Measurements from ENCODE around the gene CCDC154.
"Not testable (repeated sequence)": the region's sequence is repeated elsewhere in the genome, so short reads cannot be mapped to it uniquely, and the experiment has no call there.

Gene CCDC154

GRCh38 chr16:1455190-1456171 is 11.1 kb upstream of the CCDC154 start:
- DNase-seq = no peak

DNA sequence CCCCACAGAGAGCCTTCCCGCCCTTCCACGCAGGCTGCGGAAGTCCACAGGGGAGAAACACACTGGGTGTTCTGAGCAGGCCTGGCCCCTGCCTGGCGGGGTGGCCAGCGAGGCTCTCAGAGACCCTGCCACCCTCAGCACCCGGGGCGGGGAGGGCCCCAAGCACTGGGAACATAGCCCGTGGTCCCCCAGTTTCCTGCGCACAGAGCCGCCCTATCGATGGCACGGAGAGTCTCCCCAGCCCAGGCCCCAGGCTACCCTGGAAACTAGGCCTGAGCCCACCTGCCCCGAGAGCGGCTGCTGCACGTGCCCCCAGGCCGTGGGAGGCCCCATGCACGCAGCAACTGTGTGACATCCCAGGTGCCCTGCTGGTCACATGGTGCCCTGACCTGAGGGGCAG is 10.2 kb upstream of the CCDC154 start:
- DNase-seq = no peak

GRCh38 chr16:1453316-1453715 is 9.0 kb upstream of the CCDC154 start:
- no peak for DNase-seq

DNA sequence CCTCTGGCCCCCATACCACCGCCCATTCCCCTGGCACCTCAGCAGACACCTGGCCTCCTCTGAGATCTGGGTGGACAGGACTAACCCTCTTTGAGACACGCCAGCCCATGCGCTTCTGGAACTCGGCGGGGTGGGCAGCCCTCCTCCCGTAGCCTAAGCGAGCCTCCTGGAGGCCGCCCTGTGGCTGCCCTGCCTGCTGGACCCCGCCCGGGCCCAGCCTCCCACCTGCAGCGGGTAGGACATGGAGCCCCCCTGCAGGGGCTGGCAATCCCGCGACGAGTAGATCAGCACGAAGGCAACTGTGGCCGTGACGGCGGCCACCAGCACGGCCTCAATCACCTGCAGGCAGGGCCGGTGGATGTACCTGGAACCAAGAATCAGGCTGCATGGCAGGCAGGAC is 8.2 kb upstream of the CCDC154 start:
- DNase-seq = no peak

DNA sequence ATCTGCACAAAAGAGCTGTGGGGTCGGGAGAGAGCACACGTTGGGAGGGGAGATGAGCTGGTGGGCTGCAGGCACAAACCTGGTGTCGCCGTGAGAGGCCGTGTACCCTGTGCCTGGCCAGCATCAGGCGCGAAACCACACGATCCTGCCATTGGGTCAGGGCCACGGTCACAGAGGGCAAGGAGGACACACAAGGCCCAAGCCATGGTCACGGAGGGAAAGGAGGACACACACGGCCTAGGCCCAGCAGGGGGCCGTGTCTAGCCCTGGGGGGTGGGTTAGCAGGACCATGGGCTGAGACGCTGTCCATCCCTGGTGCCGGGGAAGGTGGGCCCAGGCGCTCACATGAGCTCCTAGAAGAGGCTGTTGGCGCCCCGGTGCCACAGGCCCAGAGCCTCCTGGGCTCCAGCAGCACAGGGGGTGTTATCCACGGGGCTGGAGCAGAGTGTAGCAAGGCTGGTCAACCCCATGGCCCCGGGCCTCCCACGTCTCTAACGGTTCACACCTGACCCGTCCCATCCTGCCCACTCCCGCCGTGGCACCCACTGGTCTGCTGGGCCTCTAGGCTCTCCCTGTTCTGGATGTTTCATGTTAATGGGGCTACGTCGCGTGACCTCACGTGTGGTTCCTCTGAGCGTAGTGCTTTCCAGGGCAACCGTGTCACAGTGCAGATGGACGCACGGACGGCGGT is 7.5 kb upstream of the CCDC154 start:
- DNase-seq = no peak

GRCh38 chr16:1450841-1451240 is 6.5 kb upstream of the CCDC154 start:
- DNase-seq = no peak

DNA sequence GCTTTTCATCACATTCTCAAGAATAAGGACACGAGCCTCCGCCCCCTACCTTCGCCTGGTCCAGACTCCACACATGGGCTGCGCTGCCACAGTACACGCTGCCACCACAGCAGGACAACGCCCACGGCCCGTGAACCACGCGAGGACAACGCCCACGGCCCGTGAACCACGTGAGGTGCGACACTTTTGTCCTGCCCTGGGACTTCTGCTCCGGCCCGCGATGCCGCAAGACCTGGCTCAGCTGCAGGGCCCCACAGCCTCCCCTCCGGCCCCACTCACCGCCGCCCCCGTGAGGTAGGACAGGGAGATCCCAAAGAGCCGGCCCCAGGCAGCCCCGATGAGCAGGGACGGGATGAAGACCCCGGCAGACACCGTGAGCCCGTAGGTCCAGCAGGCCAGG is 5.9 kb upstream of the CCDC154 start:
- no peak for DNase-seq

- no peak for DNase-seq
Observed at GRCh38 chr16:1449201-1449788, 4.9 kb upstream of the CCDC154 start.

DNA sequence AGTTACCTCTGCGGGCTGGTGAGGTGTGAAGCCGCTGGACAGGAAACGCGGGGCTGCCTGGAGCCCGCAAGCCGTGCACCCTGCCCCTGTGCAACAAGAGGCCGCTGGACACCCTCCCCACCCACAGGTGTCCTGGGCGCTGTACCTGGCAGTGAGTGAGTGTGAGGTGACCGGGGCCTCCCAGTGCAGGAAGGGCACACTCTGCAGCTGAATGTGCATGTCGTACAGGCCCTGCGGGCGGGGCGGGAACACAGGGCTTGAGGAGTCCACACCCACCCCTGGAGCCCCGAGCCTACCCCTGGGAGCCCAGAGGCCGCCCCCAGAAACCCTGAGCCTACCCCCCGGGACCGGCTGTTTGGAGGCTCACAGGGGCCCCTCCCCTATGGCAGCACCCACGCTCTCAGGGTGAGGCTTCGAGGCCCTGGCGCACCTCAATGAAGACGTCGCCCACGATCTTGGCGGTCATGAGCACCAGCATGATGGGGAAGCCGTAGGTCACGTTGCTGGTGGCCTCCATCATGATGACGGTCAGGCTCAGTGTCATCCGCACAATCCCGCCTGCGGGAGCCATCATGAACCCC is 4.3 kb upstream of the CCDC154 start:
- no peak for DNase-seq

DNA sequence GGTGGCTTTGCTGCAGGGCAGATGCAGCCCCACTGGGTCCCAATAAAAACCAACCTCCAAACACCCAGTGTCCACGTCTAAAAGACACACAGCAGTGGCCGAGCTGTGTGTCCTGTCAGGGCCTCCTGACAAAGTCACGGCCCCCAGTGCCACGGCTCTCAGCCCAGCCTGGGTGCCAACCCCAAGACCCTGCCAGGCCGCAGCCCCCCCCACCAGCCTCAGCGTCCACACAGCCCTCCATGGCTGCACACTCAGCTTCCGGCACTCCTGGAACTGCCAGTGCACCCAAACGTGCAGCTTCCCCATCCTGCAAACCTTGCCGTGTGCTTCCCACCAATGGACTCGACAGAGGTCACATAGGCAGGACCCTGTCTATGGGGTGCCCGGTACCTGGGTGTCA is 3.6 kb upstream of the CCDC154 start:
- no peak for DNase-seq

GRCh38 chr16:1446296-1447080 is 2.1 kb upstream of the CCDC154 start:
- no peak for DNase-seq

DNA sequence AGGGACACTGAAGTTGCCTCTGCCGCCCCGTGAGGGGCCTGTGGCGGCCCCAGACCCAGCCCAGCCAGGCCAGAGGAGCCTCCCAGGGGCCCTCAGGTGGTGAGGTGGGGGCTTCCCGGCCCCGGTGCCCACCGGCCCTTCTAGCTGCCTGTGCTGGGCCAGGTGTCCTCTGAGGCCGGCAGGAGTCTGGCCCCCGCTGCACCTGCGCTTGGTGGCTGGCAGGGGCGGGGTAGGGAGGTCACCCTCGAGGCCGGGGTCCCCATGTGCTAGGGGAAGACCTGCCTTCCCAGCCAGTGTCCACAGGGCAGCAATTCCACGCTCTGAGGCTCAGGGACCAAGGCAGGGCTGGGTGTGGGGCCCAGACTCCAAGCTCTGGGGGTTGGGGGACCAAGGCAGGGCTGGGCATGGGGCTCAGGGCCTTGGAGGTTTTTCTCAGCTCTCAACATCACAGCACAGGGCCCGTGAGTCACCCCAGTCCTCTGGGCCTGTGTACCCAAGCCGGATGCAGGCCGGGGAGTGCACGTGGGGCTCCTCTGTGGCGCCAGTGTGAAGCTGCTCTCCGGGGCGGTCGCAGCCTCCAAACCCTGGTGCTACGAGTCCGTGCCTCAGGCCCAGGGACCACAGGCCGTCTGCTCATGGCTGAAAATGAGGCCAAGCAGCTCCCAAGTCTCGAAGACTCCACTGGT is 1.3 kb upstream of the CCDC154 start:
- DNase-seq = no peak

DNA sequence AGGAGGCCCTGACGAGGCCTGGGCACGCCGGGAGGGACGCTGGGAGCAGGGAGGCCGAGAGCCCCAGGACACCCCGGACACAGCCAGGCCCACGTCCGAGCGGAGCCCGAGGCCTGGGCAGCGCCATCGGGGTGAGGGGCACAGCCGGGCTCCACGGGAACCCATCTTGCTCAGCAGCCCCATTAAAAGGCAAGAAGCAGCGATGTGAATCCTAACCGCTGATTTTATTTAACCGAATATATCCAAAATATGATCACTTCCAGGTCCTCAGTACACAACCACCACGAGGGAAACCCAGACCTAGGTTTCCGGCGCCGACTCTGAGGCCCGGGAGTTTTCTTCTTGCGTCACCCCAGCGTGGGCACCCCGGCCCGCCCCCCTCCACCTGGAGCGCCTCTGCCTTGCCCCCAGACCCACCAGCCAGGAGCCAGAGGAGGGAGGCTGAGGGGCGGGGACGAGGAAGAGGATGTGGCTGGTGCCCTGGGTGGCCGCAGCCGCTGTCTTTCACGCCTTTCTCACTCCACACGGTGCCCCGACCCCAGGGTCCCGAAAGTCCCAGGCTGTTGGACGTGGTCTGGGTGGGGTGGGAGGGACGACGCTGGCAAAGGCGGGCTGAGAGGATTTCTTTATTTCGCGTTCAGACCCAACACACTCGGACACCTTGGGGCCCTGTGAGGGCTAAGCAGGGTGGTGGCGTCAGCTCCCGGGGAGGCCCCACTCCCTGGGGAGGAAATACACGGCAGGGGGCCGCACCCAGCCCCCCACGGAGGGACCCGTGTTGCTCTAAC is 568 bp upstream of the CCDC154 start:
- no peak for DNase-seq

- no peak for DNase-seq
Observed at GRCh38 chr16:1443403-1443973, 868 bp downstream of the CCDC154 start.

- no peak for DNase-seq
Observed at GRCh38 chr16:1442697-1443096, 1.7 kb downstream of the CCDC154 start.

DNA sequence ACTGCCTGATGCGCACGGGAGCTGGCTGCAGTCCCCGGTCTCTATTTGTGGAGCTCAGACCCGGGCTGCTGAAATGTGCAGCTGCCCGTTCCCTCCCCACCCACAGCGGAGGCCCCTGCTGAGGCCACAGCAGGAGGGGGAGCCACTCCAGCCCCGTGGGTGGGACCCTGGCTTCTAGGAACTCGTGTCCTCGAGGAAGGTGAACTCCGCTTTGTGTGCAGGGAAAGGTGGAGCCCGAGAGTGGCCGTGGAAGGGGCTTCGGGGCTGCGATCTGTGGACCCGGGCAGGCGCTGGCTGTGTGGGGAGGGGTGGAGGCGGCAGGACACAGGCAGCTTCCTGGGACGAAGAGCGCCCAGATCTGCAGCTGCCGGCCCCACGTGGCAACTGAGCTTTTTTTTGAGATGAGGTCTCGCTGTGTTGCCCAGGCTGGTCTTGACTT is 2.9 kb downstream of the CCDC154 start:
- DNase-seq = peak; percentile 41

GRCh38 chr16:1439699-1440074 is 4.7 kb downstream of the CCDC154 start:
- DNase-seq = not testable (repeated sequence)

GRCh38 chr16:1439058-1439698 is 5.2 kb downstream of the CCDC154 start:
- DNase-seq = peak; percentile 23

DNA sequence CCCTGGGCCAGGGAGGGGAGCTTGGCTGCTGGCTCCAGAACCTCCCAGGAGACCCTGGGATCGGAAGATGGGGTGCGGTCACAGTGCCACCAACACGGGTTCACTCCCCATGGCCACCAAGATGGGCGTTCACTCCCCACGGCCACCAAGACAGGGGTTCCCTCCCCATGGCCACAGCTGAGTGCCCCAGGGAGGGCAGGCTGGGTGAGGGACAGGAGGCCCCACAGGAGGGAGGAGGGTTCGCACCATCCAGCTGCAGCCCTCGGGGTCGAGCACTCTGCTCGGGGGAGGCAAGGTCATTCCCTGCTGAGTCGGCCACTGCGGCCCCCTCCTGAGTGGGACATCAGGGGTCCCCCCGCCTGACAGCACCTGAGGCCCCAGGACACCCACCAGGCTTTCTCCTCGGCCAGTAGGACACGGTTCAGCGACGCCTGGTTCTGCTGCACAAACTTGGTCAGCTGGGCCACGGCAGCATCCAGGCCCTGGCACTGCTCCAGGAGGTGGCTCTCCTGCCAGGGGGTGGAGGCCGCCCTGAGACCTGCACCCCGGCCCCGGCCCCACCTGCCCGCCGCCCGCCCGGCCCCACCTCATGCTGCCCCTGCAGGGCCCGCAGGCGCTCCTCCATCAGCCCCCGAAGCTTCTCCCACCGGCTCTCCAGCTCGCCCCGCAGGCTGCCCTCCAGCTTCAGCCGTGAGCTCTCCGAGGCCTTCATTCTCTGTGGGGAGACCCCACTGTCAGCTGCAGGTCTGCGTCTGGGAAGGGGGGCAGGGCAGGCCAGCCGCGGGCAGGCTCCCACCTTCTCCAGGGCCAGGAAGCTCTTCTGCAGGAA is 5.9 kb downstream of the CCDC154 start:
- DNase-seq = no peak

All from COR-L47 (cell line).